HG03103 (cell line): ENCODE data around the gene CENPP.

Experiments
- ATAC-seq: cut with Tn5 transposase; IDR thresholded peaks from one replicate; pipeline ENCODE4 v1.9.1; 2021; ENCODE audit warnings: low read depth; ENCODE audit not compliant: unreplicated experiment

Gene CENPP

DNA sequence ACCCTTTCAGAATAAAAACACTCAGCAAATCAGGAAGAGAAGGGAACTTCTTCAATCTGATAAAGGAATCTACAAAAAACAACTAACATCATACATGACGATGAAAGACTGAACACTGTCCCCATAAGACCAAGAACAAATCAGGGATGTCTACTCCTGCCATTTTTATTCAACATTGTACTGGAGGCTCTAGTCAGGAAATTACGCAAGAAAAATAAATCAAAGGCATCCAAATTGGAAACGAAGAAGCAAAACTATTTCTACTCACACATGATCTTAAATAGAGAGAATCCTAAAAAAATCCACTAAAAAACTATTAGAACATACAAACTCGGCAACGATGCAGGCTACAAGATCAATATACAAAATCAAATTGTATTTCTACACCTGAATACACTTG lies 301.9 kb downstream of the CENPP start:
- ATAC-seq = no peak

- no peak for ATAC-seq
Observed at GRCh38 chr9:92631452-92632343, 305.9 kb downstream of the CENPP start.

DNA sequence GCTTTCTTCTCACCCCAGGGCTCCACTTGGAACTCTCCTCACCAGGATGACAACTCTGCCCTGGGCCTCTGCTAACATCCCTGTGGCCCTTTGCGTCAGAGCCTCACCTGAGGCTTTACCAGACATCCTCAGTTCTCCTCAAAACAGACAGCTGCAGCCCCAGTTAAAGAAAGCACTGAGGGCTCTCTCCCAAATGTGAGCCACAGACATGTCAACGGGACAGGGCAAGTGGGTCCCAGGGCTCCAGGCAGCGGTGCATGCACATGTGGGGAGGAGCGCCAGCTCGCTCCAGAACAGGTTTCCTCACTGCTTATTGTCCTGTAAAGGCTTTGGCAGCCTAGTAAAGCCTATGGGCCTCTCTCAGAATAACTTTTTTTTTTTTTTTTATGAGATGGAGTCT lies 306.9 kb downstream of the CENPP start:
- ATAC-seq = no peak

DNA sequence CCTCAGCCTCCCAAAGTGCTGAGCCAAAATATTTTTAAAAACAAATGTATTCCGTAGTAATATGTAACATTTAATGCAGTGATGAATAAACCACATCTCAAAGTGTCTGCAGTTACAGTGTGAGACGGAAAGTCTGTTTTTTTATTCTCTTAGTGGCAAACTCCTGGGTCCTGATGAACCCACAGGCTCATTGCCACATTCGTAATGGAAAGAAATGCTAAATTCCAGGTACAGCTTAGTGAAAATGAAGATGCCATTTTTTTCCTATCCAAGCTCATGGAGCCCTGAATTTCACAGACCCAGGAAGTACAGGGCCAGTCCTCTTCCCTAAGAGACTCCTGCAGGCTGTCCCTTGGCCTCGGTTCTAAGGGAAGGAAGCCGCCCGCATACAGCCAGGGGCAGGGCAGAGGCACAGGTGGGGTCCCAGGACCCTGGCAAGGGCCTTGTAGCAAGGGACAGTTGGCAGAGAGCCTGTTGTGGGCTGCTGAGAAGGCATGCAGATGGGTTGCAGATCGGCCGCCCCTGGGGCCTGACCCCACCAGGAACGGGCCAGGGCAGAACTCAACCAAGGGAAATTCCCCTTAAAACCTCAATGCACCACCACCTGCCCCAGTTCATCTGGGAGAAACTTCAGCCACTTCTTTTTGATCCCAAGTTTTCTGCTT lies 308.0 kb downstream of the CENPP start:
- no peak for ATAC-seq

- no peak for ATAC-seq
Observed at GRCh38 chr9:92634712-92635605, 309.2 kb downstream of the CENPP start.

- no peak for ATAC-seq
Observed at GRCh38 chr9:92635760-92636159, 310.0 kb downstream of the CENPP start.

DNA sequence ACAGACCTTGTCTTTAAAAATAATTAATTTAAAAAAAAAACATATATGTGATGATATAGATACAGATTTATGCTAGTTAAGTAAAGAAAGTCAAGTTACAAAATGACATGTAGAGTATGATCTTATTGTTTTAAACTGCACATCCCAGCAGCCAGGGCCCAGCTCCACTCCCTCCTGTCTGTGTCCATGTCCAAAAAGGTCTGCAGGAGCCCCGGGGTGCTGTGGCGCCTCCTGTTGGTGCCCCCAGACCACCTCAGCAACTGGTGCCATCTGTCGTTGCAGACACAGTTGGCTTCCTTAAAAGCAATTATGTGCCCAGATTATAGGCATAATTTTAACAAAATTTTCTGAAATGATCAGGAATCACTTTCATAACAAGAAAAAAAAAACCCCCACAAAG lies 310.9 kb downstream of the CENPP start:
- no peak for ATAC-seq

GRCh38 chr9:92637326-92637725 lies 311.6 kb downstream of the CENPP start:
- ATAC-seq = no peak

DNA sequence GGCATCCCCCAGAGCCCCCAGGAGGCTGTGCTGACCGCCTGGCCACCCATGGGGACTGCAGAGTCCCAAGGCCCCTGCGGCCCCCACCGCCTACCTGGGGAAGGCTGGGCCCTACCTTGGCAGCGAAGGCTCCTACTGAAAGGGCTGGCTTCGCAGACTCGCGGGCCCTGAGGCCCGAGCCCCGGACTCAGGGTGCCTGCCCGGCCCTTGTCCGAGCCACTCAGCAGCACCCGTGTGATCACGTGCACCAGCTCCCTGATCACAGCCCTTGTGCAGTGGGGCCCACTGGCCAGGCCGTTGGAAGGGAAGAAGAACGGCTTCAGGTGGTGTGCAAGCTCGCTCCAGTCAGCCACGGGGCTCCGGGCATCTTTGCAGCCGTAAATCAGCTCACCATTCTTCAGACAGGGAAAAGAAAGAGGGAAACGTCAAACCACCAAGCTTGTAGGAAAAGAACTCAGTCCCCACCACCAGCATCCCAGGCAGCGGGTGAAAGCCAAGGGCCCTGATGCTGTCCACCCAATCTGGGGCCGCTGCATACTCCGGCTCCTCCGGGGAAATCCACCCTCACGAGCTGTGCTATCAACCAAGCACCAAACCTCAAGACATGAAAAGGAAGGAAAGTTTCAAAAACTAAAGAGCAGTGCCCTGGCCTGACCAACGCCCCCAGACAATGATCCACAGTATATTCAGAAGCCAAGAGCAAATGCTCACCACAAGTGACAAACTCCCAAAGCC lies 312.3 kb downstream of the CENPP start:
- ATAC-seq = no peak

- ATAC-seq = no peak
Observed at GRCh38 chr9:92638621-92639101, 312.9 kb downstream of the CENPP start.

- ATAC-seq = no peak
Observed at GRCh38 chr9:92639124-92639523, 313.4 kb downstream of the CENPP start.

DNA sequence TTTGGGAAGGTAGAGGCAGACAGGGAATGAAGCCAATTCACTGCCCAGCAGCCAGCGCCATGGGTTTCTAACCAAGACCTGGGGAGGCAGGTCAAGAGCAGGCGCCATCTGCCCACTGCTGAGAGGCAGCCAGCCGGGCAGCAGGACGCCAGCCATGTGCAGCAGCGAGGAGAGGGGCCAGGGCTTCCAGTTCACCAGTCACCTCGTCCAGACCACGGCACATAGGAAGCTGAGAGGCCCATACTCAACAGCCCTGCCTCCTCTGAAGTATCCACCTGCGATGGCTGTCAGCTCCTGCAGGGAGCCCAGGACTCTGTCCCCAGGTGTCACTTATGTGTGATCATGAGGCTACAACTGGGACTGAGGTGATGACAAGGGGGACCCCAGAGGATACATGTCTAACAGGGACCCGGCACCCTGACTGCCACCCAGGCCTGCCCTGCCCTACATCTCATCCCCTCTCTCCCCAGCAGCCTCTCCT lies 314.1 kb downstream of the CENPP start:
- no peak for ATAC-seq

- ATAC-seq = no peak
Observed at GRCh38 chr9:92640398-92641091, 314.8 kb downstream of the CENPP start.

DNA sequence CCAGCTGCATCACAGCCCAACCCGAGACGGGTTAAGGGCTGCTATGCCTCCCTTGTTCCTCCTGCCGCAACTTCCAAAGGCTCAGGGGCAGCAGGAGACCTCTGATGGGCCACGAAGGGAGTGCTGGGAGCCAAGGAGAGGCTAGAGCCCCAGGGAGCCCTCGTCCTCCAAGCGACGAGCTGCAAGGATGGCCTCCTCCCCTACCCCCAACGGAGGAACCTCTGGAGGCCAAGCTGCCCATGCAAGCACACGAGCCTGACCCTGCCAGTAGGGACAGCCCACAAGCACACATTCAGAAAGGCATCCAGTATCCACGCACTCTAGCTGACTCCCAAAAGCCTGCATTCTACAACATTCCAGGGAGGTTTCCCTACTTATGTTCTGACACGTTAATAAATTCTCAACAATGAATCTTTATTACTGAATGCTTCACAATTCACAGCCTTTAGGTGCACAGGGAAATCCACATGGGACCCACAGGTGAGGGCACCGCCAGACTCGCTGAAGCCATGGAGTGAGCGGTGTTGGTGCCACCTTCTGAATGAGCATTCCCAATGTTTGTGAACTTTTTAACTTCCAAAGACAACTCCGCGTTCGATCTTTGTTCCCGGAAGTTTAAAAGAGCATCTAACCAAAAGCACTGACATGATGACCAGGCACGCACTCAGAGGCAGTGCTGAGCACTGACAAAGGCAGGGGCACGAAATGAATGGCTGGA lies 315.5 kb downstream of the CENPP start:
- ATAC-seq = no peak

DNA sequence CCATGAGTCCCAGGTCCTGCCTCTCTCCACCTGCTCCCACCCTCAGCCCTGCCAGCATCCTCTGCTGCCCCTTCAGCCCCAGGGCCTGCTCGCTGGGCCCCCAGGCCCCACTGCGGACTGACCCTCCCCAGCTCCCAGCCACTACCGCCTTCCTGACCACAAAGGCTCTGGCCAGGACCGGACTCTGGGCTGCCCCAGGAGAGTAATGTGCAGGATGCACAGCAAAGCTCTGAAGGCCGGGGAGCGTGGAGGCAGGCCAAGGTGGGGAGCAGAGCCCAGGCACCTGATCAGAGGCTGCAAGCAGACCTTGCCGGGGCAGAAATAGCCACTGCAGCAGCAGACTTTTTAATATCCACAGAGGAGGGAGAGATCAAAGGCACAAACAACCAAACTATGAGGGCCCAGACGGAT lies 316.3 kb downstream of the CENPP start:
- ATAC-seq = no peak

GRCh38 chr9:92642564-92642963 lies 316.8 kb downstream of the CENPP start:
- ATAC-seq = no peak

GRCh38 chr9:92644278-92644677 lies 318.5 kb downstream of the CENPP start:
- ATAC-seq = no peak

DNA sequence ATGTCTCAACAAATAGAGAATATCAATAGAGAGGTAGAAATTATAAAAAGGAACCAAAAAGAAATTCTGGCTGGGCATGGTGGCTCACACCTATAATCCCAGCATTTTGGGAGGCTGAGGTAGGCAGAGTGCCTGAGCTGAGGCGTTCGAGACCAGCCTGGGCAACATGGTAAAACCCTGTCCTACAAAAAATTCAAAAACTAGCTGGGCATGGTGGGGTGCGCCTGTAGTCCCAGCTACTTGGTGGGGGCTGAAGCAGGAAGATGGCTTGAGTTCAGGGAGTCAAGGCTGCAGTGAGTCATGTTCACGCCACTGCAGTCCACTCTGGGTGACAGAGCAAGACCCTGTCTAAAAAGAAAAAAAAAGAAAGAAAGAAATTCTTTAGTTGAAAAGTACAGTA lies 319.3 kb downstream of the CENPP start:
- no peak for ATAC-seq
